ENCODE results near the gene GRM4.

Gene GRM4

DNA sequence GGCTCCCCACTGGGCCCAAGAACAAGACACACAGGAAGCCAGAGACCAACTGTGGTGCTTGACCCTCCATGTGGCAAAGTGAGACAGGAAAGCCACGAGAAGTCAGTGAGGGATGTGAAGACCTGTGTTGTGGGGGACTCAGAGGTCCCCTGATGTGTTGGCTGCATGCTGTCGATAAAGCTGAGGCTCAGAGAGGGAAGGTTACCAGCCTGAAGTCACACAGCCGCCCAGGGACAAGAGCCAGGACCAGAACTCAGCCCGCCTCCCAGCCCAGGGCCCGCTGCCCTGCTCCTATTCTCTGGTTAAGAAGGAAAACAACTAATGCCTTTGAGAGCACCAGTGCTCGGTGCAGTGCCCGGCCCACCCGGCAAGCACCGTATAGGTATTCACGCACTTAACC, 63.5 kb downstream of the GRM4 start:
- Histone ChIP-seq H3K4me1 (ENCODE audit: control insufficient read depth, low read depth, low read length) (no peaks in the 10 kb centered on the region), H3K27me3 (ENCODE audit: insufficient read depth, low read length, poor library complexity) (no peaks in the 10 kb centered on the region), H3K79me1 (ENCODE audit: low read length) (no peaks in the 10 kb centered on the region), H2BK15ac (replicated peaks; ENCODE audit: low read depth) (no peak overlapping the region), H3K4ac (ENCODE audit: low read depth, low read length) (no peak overlapping the region), H4K8ac (ENCODE audit: low read depth, low read length) (no peak overlapping the region), H2BK120ac (ENCODE audit: low read depth, low read length) (no peak overlapping the region), H4K5ac (ENCODE audit: low read length) (no peak overlapping the region), H3K18ac (ENCODE audit: low read length) (no peak overlapping the region), H3K79me2 (ENCODE audit: control insufficient read depth, insufficient read depth, low read length) (no peaks in the 10 kb centered on the region), H3K27ac (ENCODE audit: low read depth, low read length) (no peak overlapping the region), H3K9ac (ENCODE audit: low read length) (no peak overlapping the region), H2AK5ac (ENCODE audit: low read length) (no peak overlapping the region), H2BK5ac (ENCODE audit: low read length) (no peak overlapping the region), H3K4me2 (ENCODE audit: low read length) (no peak overlapping the region), H3K4me3 (ENCODE audit: low read length) (no peak overlapping the region), H3K36me3 (ENCODE audit: control insufficient read depth, insufficient read depth, low read length) (no peaks in the 10 kb centered on the region), H3K56ac (ENCODE audit: low read length) (no peak overlapping the region), H3K23ac (ENCODE audit: low read length) (no peak overlapping the region)
- DNase-seq: no peak
- WGBS (ENCODE audit: extremely low coverage, insufficient coverage, low lambda C conversion rate): no CpG with 5 or more reads among the region's 10 CpGs

DNA sequence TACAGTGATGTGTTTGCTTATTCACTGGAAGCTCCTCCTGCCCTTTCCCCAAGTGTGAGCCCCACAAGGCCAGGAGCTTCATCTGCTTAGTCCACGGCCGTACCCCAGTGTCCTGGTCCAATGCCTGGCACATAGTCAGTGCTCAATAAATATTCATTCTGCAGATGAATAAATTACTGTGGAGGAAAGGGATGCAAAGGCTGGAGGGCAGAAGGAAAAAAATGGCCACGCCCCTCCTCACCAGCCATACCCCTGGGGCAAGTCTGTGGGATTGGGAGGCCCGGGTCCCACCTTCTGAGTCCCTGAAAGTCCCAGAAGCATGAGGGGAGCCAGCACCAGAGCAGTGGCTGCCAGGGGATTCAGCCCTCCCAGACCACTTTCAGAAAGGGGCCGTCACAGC, 65.5 kb downstream of the GRM4 start:
- no peak overlapping the region for H3K18ac ChIP-seq (ENCODE audit: low read length)
- H2BK15ac ChIP-seq (replicated peaks; ENCODE audit: low read depth): no peak overlapping the region
- no peaks in the 10 kb centered on the region for H3K4me1 ChIP-seq (ENCODE audit: control insufficient read depth, low read depth, low read length)
- no peak overlapping the region for H2AK5ac ChIP-seq (ENCODE audit: low read length)
- no peak overlapping the region for H3K4ac ChIP-seq (ENCODE audit: low read depth, low read length)
- no peak overlapping the region for H3K56ac ChIP-seq (ENCODE audit: low read length)
- no peaks in the 10 kb centered on the region for H3K79me2 ChIP-seq (ENCODE audit: control insufficient read depth, insufficient read depth, low read length)
- no peak overlapping the region for H2BK120ac ChIP-seq (ENCODE audit: low read depth, low read length)
- no peaks in the 10 kb centered on the region for H3K79me1 ChIP-seq (ENCODE audit: low read length)
- no peak overlapping the region for H3K23ac ChIP-seq (ENCODE audit: low read length)
- H3K27ac ChIP-seq (ENCODE audit: low read depth, low read length): no peak overlapping the region
- H3K36me3 ChIP-seq (ENCODE audit: control insufficient read depth, insufficient read depth, low read length): no peaks in the 10 kb centered on the region
- H3K4me3 ChIP-seq (ENCODE audit: low read length): no peak overlapping the region
- H4K5ac ChIP-seq (ENCODE audit: low read length): no peak overlapping the region
- WGBS (ENCODE audit: extremely low coverage, insufficient coverage, low lambda C conversion rate): no CpG with 5 or more reads among the region's 5 CpGs
- no peak overlapping the region for H4K8ac ChIP-seq (ENCODE audit: low read depth, low read length)
- no peak overlapping the region for H2BK5ac ChIP-seq (ENCODE audit: low read length)
- no peaks in the 10 kb centered on the region for H3K27me3 ChIP-seq (ENCODE audit: insufficient read depth, low read length, poor library complexity)
- H3K4me2 ChIP-seq (ENCODE audit: low read length): no peak overlapping the region
- DNase-seq: no peak
- H3K9ac ChIP-seq (ENCODE audit: low read length): no peak overlapping the region

DNA sequence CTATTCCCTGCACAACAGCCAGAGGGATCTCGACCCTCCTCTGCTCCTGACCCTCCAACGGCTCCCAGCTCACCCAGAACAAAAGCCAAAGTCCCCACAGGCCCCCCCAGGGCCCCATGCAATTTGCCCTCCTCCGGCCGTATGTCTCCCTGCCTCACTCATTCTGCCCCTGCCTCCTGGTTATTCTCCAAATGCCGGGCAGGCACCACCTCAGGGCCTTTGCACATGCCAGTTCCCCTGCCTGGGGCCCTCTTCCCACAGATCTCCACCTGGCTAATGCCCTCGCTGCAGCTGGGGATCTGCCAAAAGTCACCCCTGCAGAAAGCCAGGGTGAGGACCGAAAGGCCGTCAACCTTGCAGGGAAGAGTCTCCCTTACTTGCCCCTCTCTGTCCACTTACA, 66.0 kb downstream of the GRM4 start:
- Histone ChIP-seq H3K18ac (ENCODE audit: low read length) (no peak overlapping the region), H2BK15ac (replicated peaks; ENCODE audit: low read depth) (no peak overlapping the region), H3K4me2 (ENCODE audit: low read length) (no peak overlapping the region), H4K5ac (ENCODE audit: low read length) (no peak overlapping the region), H3K27ac (ENCODE audit: low read depth, low read length) (no peak overlapping the region), H3K56ac (ENCODE audit: low read length) (no peak overlapping the region), H3K4me3 (ENCODE audit: low read length) (no peak overlapping the region), H2BK5ac (ENCODE audit: low read length) (no peak overlapping the region), H3K4me1 (ENCODE audit: control insufficient read depth, low read depth, low read length) (no peaks in the 10 kb centered on the region), H3K4ac (ENCODE audit: low read depth, low read length) (no peak overlapping the region), H3K79me1 (ENCODE audit: low read length) (no peaks in the 10 kb centered on the region), H2AK5ac (ENCODE audit: low read length) (no peak overlapping the region), H4K8ac (ENCODE audit: low read depth, low read length) (no peak overlapping the region), H3K36me3 (ENCODE audit: control insufficient read depth, insufficient read depth, low read length) (no peaks in the 10 kb centered on the region), H3K27me3 (ENCODE audit: insufficient read depth, low read length, poor library complexity) (no peaks in the 10 kb centered on the region), H3K23ac (ENCODE audit: low read length) (no peak overlapping the region), H3K9ac (ENCODE audit: low read length) (no peak overlapping the region), H2BK120ac (ENCODE audit: low read depth, low read length) (no peak overlapping the region), H3K79me2 (ENCODE audit: control insufficient read depth, insufficient read depth, low read length) (no peaks in the 10 kb centered on the region)
- DNase-seq: no peak
- WGBS (ENCODE audit: extremely low coverage, insufficient coverage, low lambda C conversion rate): no CpG with 5 or more reads among the region's 8 CpGs

DNA sequence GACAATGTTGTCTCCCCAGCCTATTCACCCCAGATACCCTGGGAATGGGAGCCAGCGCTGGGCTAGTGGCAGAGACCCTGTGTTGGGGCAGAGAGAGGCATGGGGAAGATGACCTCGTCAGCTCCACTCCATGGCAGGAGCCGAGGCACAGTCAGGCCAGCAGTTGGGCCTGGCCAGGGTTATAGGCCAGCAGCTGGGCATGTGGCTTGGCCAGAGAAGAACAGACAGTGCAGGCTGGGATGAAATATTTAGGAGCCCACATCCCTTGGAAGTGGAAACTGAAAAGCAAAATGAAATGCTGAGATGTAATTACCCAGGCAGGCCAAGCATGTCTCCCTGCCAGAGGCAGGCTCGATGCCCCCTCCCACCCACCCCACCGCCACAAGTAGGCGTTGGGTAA, 70.0 kb downstream of the GRM4 start:
- Histone ChIP-seq H2BK120ac (ENCODE audit: low read depth, low read length) (no peak overlapping the region), H3K79me1 (ENCODE audit: low read length) (peaks cover 3% of the 10 kb centered on the region), H3K4ac (ENCODE audit: low read depth, low read length) (no peak overlapping the region), H3K4me2 (ENCODE audit: low read length) (no peak overlapping the region), H3K9ac (ENCODE audit: low read length) (no peak overlapping the region), H2AK5ac (ENCODE audit: low read length) (no peak overlapping the region), H4K8ac (ENCODE audit: low read depth, low read length) (no peak overlapping the region), H4K5ac (ENCODE audit: low read length) (no peak overlapping the region), H3K4me1 (ENCODE audit: control insufficient read depth, low read depth, low read length) (no peaks in the 10 kb centered on the region), H3K36me3 (ENCODE audit: control insufficient read depth, insufficient read depth, low read length) (no peaks in the 10 kb centered on the region), H3K23ac (ENCODE audit: low read length) (no peak overlapping the region), H3K18ac (ENCODE audit: low read length) (no peak overlapping the region), H3K79me2 (ENCODE audit: control insufficient read depth, insufficient read depth, low read length) (peaks cover 4% of the 10 kb centered on the region), H2BK5ac (ENCODE audit: low read length) (no peak overlapping the region), H2BK15ac (replicated peaks; ENCODE audit: low read depth) (no peak overlapping the region), H3K4me3 (ENCODE audit: low read length) (no peak overlapping the region), H3K56ac (ENCODE audit: low read length) (no peak overlapping the region), H3K27me3 (ENCODE audit: insufficient read depth, low read length, poor library complexity) (no peaks in the 10 kb centered on the region), H3K27ac (ENCODE audit: low read depth, low read length) (no peak overlapping the region)
- no CpG with 5 or more reads among the region's 6 CpGs for WGBS (ENCODE audit: extremely low coverage, insufficient coverage, low lambda C conversion rate)
- no peak for DNase-seq

DNA sequence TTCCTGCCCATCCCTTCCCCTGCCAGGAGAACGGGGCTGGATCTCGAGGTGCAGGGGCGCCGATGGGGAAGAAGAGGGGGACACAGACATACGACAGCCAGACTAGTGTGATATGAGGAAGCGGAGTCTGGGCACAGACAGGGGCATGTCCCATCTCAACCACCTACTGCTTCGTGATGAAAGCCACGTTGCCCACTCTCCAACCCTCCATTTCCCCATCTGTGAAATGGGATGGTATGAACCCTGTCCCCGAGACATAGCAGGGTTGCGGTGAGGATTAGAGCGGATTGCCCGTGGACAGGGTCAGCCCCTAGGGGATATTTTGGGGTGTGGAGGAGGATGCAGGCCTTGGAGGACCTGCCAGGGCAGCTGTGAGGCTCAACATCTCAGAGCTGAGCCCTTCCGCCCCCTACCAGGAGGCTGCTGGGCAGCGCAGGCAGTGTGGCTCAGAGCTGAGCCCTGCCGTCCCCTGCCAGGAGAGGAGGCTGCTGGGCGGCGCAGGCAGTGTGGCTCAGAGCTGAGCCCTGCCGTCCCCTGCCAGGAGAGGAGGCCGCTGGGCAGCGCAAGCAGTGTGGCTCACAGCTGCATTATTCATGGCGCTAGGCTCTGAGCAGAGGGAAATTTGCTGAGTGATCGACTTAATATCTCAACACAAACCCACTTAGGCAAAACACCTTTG, 71.7 kb downstream of the GRM4 start:
- Histone ChIP-seq H3K23ac (ENCODE audit: low read length) (no peak overlapping the region), H3K27ac (ENCODE audit: low read depth, low read length) (no peak overlapping the region), H2AK5ac (ENCODE audit: low read length) (no peak overlapping the region), H3K18ac (ENCODE audit: low read length) (no peak overlapping the region), H3K4me1 (ENCODE audit: control insufficient read depth, low read depth, low read length) (no peaks in the 10 kb centered on the region), H2BK5ac (ENCODE audit: low read length) (no peak overlapping the region), H3K4me3 (ENCODE audit: low read length) (no peak overlapping the region), H3K79me1 (ENCODE audit: low read length) (peaks cover 3% of the 10 kb centered on the region), H2BK15ac (replicated peaks; ENCODE audit: low read depth) (no peak overlapping the region), H3K79me2 (ENCODE audit: control insufficient read depth, insufficient read depth, low read length) (peaks cover 4% of the 10 kb centered on the region), H3K56ac (ENCODE audit: low read length) (no peak overlapping the region), H3K27me3 (ENCODE audit: insufficient read depth, low read length, poor library complexity) (no peaks in the 10 kb centered on the region), H3K9ac (ENCODE audit: low read length) (no peak overlapping the region), H2BK120ac (ENCODE audit: low read depth, low read length) (no peak overlapping the region), H4K5ac (ENCODE audit: low read length) (no peak overlapping the region), H3K4ac (ENCODE audit: low read depth, low read length) (no peak overlapping the region), H3K4me2 (ENCODE audit: low read length) (no peak overlapping the region), H3K36me3 (ENCODE audit: control insufficient read depth, insufficient read depth, low read length) (no peaks in the 10 kb centered on the region), H4K8ac (ENCODE audit: low read depth, low read length) (no peak overlapping the region)
- WGBS (ENCODE audit: extremely low coverage, insufficient coverage, low lambda C conversion rate): no CpG with 5 or more reads among the region's 22 CpGs
- peak; percentile 60 for DNase-seq

DNA sequence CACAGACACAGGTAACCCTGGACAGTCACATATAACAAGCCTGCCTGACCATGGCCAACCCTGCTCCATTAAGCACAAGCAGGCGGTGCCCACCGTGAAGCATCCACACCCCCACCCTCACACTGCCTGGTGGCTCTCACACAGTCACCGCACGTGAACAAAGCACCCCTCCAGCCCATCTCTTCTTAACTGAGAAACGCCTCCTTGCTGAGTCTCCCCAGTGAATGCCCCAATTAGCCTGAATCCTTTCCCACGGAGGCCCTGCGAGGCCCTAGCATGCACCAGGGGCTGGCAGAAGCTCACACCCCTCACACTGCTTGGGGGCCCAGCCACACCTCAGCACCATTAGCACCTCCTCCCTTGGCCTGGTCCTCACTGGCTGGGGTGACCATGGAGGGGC, 72.3 kb downstream of the GRM4 start:
- Histone ChIP-seq H3K36me3 (ENCODE audit: control insufficient read depth, insufficient read depth, low read length) (no peaks in the 10 kb centered on the region), H3K4me2 (ENCODE audit: low read length) (no peak overlapping the region), H4K8ac (ENCODE audit: low read depth, low read length) (no peak overlapping the region), H2AK5ac (ENCODE audit: low read length) (no peak overlapping the region), H3K4ac (ENCODE audit: low read depth, low read length) (no peak overlapping the region), H2BK5ac (ENCODE audit: low read length) (no peak overlapping the region), H2BK120ac (ENCODE audit: low read depth, low read length) (no peak overlapping the region), H3K79me1 (ENCODE audit: low read length) (peaks cover 3% of the 10 kb centered on the region), H4K5ac (ENCODE audit: low read length) (no peak overlapping the region), H3K23ac (ENCODE audit: low read length) (no peak overlapping the region), H3K9ac (ENCODE audit: low read length) (no peak overlapping the region), H2BK15ac (replicated peaks; ENCODE audit: low read depth) (no peak overlapping the region), H3K56ac (ENCODE audit: low read length) (no peak overlapping the region), H3K18ac (ENCODE audit: low read length) (no peak overlapping the region), H3K4me3 (ENCODE audit: low read length) (no peak overlapping the region), H3K27ac (ENCODE audit: low read depth, low read length) (no peak overlapping the region), H3K79me2 (ENCODE audit: control insufficient read depth, insufficient read depth, low read length) (peaks cover 4% of the 10 kb centered on the region), H3K4me1 (ENCODE audit: control insufficient read depth, low read depth, low read length) (no peaks in the 10 kb centered on the region), H3K27me3 (ENCODE audit: insufficient read depth, low read length, poor library complexity) (no peaks in the 10 kb centered on the region)
- no peak for DNase-seq
- no CpG with 5 or more reads among the region's 7 CpGs for WGBS (ENCODE audit: extremely low coverage, insufficient coverage, low lambda C conversion rate)
